GM12892 (cell line): ENCODE results near the gene C16orf78.

Source experiments
- DNase-seq: peaks from one replicate; pipeline ENCODE4 v3.0.0; 2011; ENCODE audit not compliant: insufficient read length
- FAIRE-seq: peaks from 2 replicates; lab custom pipeline; 2011; peaks lifted over from hg19 to GRCh38; lab: Jason Lieb, UNC
- POLR2A ChIP-seq: IDR thresholded peaks from 2 replicates; pipeline ENCODE4 v1.6.1; 2011; ENCODE audit warnings: low read depth, low read length, control low read depth
- POLR2AphosphoS5 ChIP-seq: IDR thresholded peaks from 2 replicates; pipeline ENCODE4 v1.6.1; 2011; ENCODE audit warnings: low read depth, low read length, control low read depth
- TAF1 ChIP-seq: IDR thresholded peaks from 2 replicates; pipeline ENCODE4 v1.6.1; 2011; ENCODE audit warnings: low read depth, mild to moderate bottlenecking, control low read depth, low read length, borderline replicate concordance

Gene C16orf78

DNA sequence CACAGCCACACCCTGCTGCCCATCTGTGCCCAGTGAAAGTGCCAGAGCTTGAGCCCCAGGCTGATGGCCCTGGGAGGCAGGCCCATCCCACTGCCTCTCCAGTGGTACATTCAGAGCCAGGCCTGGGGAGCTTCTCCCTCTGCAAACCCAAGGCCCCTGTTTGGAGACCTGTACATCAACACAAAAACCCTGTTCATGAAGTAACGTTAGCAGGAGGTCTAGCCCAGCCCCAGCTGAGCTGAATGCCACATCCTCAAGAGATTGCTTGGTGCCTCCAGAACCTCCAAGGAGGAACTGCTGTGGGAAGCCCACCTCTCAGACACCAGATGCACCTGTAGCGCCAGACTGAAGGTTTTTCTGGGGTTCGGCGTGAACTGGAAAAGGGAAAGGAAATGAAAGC, 31.5 kb downstream of the C16orf78 start:
- TF ChIP-seq TAF1 (no peak), POLR2A (no peak), POLR2AphosphoS5 (no peak)
- no peak for FAIRE-seq
- DNase-seq: no peak

DNA sequence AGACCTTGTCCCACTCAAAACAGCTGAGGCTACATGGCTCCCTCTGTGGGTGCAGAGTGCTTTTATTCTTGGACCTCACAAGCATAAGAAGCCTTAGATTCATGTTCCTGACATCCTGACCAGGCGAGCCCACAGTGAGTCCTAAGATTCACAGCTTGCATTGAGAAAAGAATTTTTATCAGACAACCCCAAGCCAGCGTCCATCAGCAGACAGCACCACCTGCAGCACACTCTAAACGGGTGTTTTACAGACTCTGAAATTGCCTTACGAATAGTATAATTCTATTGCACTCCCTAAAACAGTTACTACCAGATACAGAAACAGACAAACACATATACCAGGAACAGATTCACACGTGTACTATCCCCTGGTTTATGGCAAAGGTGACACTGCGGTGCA, 31.9 kb downstream of the C16orf78 start:
- TF ChIP-seq TAF1 (no peak), POLR2AphosphoS5 (no peak), POLR2A (no peak)
- FAIRE-seq (no peak), DNase-seq (no peak)

DNA sequence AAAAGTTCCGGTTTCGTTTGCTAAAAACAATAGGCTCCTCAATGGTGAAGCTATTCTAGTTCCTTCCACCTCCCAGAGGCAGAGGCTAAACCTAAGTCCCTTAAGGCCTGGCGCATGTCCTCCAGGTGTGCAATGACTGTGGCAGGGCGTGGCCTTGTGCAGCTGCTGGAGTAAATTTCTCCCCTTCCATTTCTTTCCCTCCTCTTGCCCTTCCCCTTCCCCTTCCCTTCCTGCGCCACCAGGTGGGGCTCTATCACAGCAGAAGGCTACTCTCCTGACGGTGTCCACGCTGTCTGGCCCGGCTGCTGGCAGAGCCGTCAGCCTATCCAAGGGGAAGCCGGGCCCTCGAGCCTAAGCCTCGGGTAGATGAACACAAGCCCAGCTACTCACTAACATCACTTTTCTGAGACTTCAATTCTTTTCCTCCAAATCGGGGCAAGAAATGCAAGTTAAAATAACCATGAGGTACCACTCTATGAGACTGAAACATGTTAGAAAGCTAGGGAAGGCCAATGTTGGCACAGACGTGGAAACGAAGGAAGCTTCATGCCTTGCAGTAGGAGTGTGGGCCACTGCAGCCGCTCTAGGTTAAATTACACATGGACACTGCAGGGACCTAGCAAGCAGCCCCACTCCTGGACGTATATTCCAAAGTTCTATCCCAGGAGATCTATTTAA, 34.4 kb downstream of the C16orf78 start:
- peak; percentile 91 for FAIRE-seq
- peak; percentile 60 for DNase-seq
- no peak for TF ChIP-seq TAF1
- no peak for TF ChIP-seq POLR2AphosphoS5
- TF ChIP-seq POLR2A: no peak

DNA sequence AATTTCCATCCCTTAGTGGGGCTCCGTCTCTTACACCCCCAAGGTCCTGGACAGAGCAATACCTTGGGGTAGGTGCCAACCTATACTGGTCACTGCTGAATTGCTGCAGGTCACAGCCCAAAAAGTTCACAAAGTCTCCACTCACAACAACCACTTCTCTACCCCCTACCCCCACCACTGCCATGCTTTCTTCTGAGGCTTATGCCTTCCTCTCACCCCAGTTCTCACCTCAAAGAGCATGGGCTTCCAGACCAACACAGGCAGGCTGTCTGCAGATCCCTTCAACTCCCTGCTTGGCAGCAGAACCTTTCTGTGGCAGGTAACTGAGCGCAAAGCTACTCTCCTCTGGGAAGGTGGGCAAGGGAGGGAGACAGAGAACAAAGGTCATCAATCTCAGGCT, 35.5 kb downstream of the C16orf78 start:
- FAIRE-seq (no peak), DNase-seq (no peak)
- no peak for TF ChIP-seq POLR2A
- no peak for TF ChIP-seq POLR2AphosphoS5
- no peak for TF ChIP-seq TAF1

DNA sequence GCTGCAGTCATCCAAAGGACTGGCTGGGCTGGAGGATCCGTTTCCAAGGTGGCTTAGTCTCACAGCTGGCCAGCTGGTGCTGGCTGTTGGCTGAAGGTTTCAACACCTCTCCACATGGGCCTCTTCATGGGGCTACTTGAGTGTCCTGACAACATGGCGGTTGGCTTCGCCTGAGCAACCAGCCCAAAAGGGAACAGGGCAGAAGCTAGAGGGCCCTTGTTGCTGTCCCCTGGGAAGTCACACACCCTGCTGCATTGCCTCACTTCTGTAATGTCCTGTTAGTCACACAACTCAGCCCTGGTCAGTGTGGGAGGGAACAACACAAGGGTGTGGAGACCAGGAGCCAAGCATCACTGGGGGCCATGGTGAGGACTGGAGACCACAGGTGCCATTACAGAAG, 36.6 kb downstream of the C16orf78 start:
- FAIRE-seq (no peak), DNase-seq (no peak)
- no peak for TF ChIP-seq POLR2A
- no peak for TF ChIP-seq TAF1
- no peak for TF ChIP-seq POLR2AphosphoS5

DNA sequence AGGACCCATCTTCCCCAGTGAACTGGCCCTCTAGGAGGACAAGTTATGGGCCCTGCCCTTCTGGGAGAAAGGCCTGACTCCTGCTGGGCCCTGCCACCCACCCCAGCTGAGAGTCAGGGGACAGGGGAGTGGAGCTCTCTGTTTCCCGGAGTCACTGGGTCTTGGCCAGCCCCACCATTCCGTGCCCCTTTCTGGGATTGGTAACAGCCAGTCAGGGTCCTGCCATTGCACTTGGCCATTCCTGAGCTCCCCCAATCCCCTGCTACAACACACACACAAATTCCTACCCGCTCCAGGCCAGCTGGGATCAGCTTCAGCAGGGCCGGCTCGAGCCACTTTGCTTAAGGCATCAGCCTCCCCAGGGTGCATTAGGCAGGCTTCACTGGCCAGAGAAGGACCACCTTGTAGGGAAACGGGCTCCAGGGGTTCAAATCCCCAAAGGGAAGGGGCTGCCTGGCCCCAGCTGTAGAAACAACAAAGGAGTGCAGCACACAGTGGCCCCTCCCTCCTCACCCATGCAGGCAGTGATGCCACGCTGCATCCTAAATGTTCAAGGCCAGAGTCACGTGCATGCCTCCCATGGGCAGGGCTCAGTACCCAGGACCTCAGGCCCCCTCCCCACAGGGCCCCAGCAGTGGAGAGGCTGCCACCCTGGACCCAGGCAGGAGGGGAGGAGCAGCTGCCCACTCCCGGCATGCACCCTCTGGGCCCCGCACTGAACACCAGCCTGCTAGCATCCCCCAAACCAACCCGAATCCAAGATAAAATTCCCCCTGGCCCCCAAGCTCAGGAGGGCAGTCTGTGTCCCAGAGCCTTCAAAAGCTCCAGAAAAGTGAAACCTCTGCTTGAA, 37.7 kb downstream of the C16orf78 start:
- TF ChIP-seq POLR2AphosphoS5: no peak
- TF ChIP-seq POLR2A: no peak
- TF ChIP-seq TAF1: no peak
- DNase-seq (no peak), FAIRE-seq (no peak)

DNA sequence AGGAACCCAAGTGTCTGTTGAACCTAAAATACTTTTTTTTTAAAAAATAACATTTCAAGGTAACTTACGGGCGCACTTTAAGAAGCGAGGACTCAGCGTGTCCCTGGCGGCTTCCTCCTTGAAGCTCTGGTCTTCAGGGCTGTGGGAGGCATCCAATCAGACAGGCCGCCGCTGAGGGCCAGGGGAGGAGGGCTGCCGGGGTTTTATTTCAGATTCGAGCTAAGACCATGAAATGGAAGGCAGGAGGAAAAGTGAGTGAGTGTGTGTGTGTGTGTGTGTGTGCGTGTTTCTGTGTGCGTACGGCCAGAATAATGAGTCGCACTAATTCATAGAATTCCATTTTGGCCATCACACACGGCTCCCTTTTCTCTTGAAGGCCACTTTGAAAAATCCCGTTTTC, 41.1 kb downstream of the C16orf78 start:
- no peak for DNase-seq
- TF ChIP-seq POLR2AphosphoS5: no peak
- TF ChIP-seq POLR2A: no peak
- TF ChIP-seq TAF1: no peak
- FAIRE-seq: no peak

DNA sequence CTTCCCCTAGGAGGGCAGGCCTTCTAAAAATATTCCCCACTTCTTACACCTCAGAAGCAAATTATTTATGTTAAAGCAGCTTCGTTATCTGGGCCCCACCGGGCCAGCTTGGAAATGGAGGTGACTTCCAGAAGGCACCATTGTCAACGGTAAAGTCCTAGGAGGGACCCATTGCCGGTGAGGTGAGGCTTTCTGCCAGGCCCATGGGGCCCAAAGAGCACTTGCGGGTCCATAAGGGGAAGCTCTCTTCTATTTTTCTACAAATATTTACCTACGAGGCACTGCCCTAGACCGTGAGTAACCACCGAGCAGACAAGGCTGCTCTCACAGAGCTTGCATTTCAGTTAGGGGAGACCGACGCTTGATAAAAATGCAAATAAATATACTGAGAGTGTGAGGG, 41.5 kb downstream of the C16orf78 start:
- TF ChIP-seq POLR2AphosphoS5 (no peak), POLR2A (no peak), TAF1 (no peak)
- DNase-seq: no peak
- FAIRE-seq: no peak

DNA sequence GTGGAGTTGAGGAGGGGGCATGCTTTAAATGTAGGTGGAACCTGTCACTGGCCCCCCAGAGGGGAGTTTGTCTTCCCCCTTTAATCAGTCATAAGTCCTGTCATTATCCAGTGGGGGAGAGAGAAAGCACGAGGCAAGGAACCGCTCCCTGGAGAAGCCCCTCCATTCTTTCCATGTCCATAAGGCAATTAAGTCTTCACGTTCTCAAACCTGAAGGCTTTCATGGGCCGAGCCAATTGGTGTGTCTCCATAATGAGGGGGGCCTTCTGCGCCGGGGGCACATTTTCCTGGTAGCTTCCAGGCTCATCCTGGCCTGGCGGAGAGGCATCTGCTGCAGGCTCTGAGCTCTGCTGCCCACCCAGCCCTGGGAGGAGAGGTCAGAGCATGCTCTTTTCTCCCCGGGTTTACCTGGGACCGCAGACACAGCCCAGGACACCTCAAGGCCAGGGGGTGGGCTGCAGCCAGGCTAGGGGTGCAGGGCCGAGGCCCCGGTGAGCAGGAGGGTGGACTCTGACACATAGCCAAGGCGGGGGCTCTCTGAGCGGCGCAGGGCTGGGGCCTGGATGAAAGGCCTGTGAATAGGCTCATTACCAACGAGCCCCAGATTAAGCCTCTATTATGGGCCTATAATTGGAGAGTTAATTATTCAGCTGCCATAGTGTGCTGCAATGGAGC, 42.5 kb downstream of the C16orf78 start:
- DNase-seq (no peak), FAIRE-seq (no peak)
- TF ChIP-seq TAF1: no peak
- TF ChIP-seq POLR2A: no peak
- TF ChIP-seq POLR2AphosphoS5: no peak

DNA sequence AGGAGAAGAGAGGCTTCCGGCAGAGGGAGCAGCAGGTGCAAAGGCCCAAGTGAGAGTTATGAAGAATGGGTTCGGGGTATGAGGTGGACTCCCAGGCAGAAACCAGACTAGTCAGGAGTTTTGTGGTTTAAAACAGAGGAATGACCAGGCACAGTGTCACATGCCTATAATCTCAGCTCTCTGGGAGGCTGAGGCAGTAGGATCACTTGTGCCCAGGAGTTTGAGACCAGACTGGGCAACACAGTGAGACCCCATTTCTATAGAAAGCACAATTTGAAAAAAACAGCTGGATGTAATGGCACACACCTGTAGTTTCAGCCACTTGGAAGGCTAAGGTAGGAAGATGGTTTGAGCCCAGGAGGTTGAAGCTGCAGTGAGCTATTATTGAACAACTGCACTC, 43.8 kb downstream of the C16orf78 start:
- no peak for FAIRE-seq
- TF ChIP-seq POLR2A: no peak
- no peak for TF ChIP-seq POLR2AphosphoS5
- TF ChIP-seq TAF1: no peak
- no peak for DNase-seq

DNA sequence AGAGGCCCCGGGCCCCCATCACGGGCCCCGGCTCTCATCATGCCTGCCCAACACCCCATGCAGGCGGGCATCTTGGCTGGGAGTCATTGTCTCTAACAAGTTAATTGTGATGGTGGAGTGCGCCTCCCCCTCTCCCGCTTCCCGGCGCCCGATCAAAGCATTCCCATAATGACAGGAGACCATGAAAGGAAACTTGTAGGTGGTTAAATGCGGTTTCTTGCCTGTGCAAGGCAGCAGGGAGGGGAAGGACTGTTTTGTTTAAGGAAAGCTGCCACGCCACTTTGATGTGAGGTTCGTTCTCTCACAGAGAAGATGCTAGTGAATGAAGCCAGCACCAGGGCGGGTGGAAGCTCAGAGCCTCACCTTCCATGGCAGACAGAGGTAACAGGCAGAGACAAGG, 45.4 kb downstream of the C16orf78 start:
- FAIRE-seq: no peak
- no peak for DNase-seq
- TF ChIP-seq POLR2AphosphoS5: no peak
- no peak for TF ChIP-seq TAF1
- no peak for TF ChIP-seq POLR2A

DNA sequence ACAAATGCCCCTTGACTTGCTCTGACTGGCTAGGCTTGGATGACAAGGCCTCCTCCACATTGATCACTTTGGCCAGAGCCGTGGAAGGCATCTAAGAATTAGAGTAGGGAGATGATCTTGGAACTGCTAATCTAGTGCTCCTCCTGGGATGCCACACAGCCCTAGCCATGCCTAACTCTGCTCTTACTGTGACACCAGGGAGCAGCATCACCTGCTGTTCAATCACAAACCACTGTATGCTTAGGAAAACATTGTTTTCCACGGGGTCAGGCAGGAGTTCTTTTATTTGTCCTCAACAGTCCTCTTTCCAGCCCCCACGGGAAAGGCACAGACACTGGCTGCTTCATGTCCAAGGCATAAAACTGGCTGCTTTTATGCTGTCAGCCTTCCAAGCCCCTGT, 46.3 kb downstream of the C16orf78 start:
- TF ChIP-seq TAF1 (no peak), POLR2A (no peak), POLR2AphosphoS5 (no peak)
- FAIRE-seq (no peak), DNase-seq (no peak)
